SU-DHL-6 (cell line): Measurements from ENCODE around the gene STXBP3.
A peak's percentile ranks its signal among the peaks of the same experiment; 100 is the strongest.
"Not testable (repeated sequence)": the region's sequence is repeated elsewhere in the genome, so short reads cannot be mapped to it uniquely, and the experiment has no call there.

ENCODE experiments used
- H2AFZ ChIP-seq: fragments of 200-600 bp; sonication (generic); 2 replicates; pipeline ENCODE4 v1.6.1; 2014; ENCODE audit warnings: low read depth, mild to moderate bottlenecking, moderate library complexity, mixed read lengths, antibody characterized with exemption, low read length; ENCODE audit not compliant: severe bottlenecking
- H3F3A ChIP-seq: fragments of 200-600 bp; shearing (Covaris generic); 2 replicates; pipeline ENCODE4 v1.6.0; 2016; ENCODE audit warnings: antibody characterized with exemption, mild to moderate bottlenecking; ENCODE audit not compliant: insufficient read depth
- H3K27ac ChIP-seq: fragments of 200-600 bp; sonication (generic); 2 replicates; pipeline ENCODE4 v1.5.1; 2016; ENCODE audit warnings: low read depth, mild to moderate bottlenecking, low read length, moderate library complexity, mixed read lengths
- H3K27me3 ChIP-seq: fragments of 200-600 bp; sonication (generic), shearing (Covaris generic); 2 replicates; pipeline ENCODE4 v1.6.0; 2014; ENCODE audit warnings: mild to moderate bottlenecking, low read length
- H3K36me3 ChIP-seq: fragments of 200-600 bp; sonication (generic); 2 replicates; pipeline ENCODE4 v1.6.1; 2014; ENCODE audit warnings: mild to moderate bottlenecking, low read length, mixed read lengths
- H3K4me2 ChIP-seq: fragments of 300-600, 200-600 bp; shearing (Covaris generic), sonication (generic); 2 replicates; pipeline ENCODE4 v1.6.0; 2014; ENCODE audit warnings: low read length, low read depth, mild to moderate bottlenecking; ENCODE audit not compliant: poor library complexity, severe bottlenecking
- H3K4me3 ChIP-seq: fragments of 200-600 bp; sonication (generic); 2 replicates; pipeline ENCODE4 v1.5.1; 2014; ENCODE audit warnings: antibody characterized with exemption, low read length, mild to moderate bottlenecking, mixed read lengths; ENCODE audit not compliant: insufficient read depth, poor library complexity, severe bottlenecking
- H3K79me2 ChIP-seq: fragments of 200-600 bp; sonication (generic); 2 replicates; pipeline ENCODE4 v1.6.1; 2014; ENCODE audit warnings: mild to moderate bottlenecking, low read length, moderate library complexity; ENCODE audit not compliant: insufficient read depth
- H3K9ac ChIP-seq: fragments of 200-600 bp; sonication (generic); 2 replicates; pipeline ENCODE4 v1.7.0; 2014; ENCODE audit warnings: mild to moderate bottlenecking, low read length
- H3K9me2 ChIP-seq: fragments of 200-600 bp; sonication (generic); replicated peaks from 2 replicates; pipeline ENCODE4 v1.6.1; 2014; ENCODE audit warnings: low read length; ENCODE audit not compliant: insufficient read depth
- H3K9me3 ChIP-seq: fragments of 200-600 bp; sonication (generic); 2 replicates; pipeline ENCODE4 v1.6.1; 2014; ENCODE audit warnings: low read length, mixed read lengths; ENCODE audit not compliant: insufficient read depth
- H4K20me1 ChIP-seq: fragments of 200-600 bp; sonication (generic); 2 replicates; pipeline ENCODE4 v1.6.1; 2014; ENCODE audit warnings: low read depth, mild to moderate bottlenecking, antibody characterized with exemption, low read length, moderate library complexity, mixed read lengths
- CTCF ChIP-seq: fragments of 200-600 bp; sonication (generic); IDR thresholded peaks from one replicate; pipeline ENCODE4 v1.5.1; 2017; ENCODE audit warnings: antibody characterized with exemption, mild to moderate bottlenecking, low read length, moderate library complexity; ENCODE audit not compliant: insufficient read depth, poor library complexity, severe bottlenecking
- EZH2phosphoT487 ChIP-seq: fragments of 200-600 bp; sonication (generic), shearing (Covaris generic); conservative IDR thresholded peaks from 2 replicates; pipeline ENCODE4 v1.6.1; 2018; ENCODE audit warnings: mild to moderate bottlenecking, antibody characterized with exemption, low read length, moderate library complexity, mixed read lengths

STXBP3 gene

GRCh38 chr1:108701176-108701849, 45.2 kb upstream of the STXBP3 start:
- Histone ChIP-seq H3K27me3 (no peaks in the 10 kb centered on the region), H4K20me1 (peaks cover 16% of the 10 kb centered on the region), H3F3A (peaks cover 68% of the 10 kb centered on the region), H3K27ac (no peak overlapping the region), H2AFZ (no peak overlapping the region), H3K9me3 (no peaks in the 10 kb centered on the region), H3K79me2 (peaks cover 6% of the 10 kb centered on the region; the same call in 1 of the 2 replicates), H3K4me2 (no peak overlapping the region), H3K9ac (no peak overlapping the region), H3K9me2 (no peaks in the 10 kb centered on the region), H3K4me3 (no peak overlapping the region), H3K36me3 (peaks cover 54% of the 10 kb centered on the region)
- TF ChIP-seq EZH2phosphoT487 (no peak), CTCF (no peak)

GRCh38 chr1:108702109-108702508, 44.4 kb upstream of the STXBP3 start:
- not testable (repeated sequence) for H3K27me3 ChIP-seq, H4K20me1 ChIP-seq, H3K4me3 ChIP-seq, H3K9me2 ChIP-seq, H3K27ac ChIP-seq, H3K4me2 ChIP-seq, H3K79me2 ChIP-seq, H2AFZ ChIP-seq, H3K9ac ChIP-seq, H3K9me3 ChIP-seq
- Histone ChIP-seq H3K36me3 (peaks cover 46% of the 10 kb centered on the region), H3F3A (peaks cover 68% of the 10 kb centered on the region)

- TF ChIP-seq CTCF (no peak), EZH2phosphoT487 (no peak)
Observed at GRCh38 chr1:108703939-108704338, 42.5 kb upstream of the STXBP3 start.

DNA sequence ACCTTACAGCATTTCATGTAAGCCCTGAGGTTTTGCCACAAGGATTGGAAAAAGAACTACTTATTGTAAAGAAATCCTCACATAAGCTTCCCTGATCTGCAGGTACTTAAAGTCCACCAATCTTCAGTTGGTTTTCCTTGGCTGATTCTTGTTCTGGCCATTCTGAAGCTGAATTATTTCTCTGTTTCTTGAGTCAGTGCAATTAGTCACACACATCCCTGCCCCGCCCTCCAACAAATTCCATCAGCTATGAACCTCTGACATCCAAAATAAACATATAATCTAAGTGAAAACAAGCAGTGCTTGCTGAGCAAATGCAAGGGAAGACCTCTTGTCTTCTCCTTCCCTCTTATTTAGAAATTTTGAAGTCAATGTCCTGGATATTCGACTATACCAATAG, 42.0 kb upstream of the STXBP3 start:
- Histone ChIP-seq H3K4me2 (no peak overlapping the region), H3K36me3 (peaks cover 22% of the 10 kb centered on the region)

More at GRCh38 chr1:108703939-108704338, 42.5 kb upstream of the STXBP3 start:
- peak overlapping the region; percentile 35; the same call in 1 of the 2 replicates for H3K27ac ChIP-seq
- no peaks in the 10 kb centered on the region for H3K27me3 ChIP-seq
- H2AFZ ChIP-seq, result no peak overlapping the region
- H3K4me3 ChIP-seq, result no peak overlapping the region
- peaks cover 28% of the 10 kb centered on the region for H3K36me3 ChIP-seq
- H3K9me3 ChIP-seq, result no peaks in the 10 kb centered on the region
- H3K9me2 ChIP-seq, result no peaks in the 10 kb centered on the region
- H3K79me2 ChIP-seq, result no peaks in the 10 kb centered on the region
- H3K9ac ChIP-seq, result no peak overlapping the region
- H4K20me1 ChIP-seq, result no peaks in the 10 kb centered on the region; the same call in 1 of the 2 replicates
- peak overlapping the region; percentile 18 for H3K4me2 ChIP-seq
- peaks cover 53% of the 10 kb centered on the region for H3F3A ChIP-seq

More for the DNA sequence above, 42.0 kb upstream of the STXBP3 start:
- Histone ChIP-seq H3K79me2 (no peaks in the 10 kb centered on the region), H3K9me2 (no peaks in the 10 kb centered on the region), H4K20me1 (no peaks in the 10 kb centered on the region), H3K4me3 (no peak overlapping the region), H3F3A (peaks cover 48% of the 10 kb centered on the region), H3K9me3 (no peaks in the 10 kb centered on the region), H2AFZ (no peak overlapping the region), H3K9ac (no peak overlapping the region), H3K27ac (no peak overlapping the region), H3K27me3 (no peaks in the 10 kb centered on the region)
- TF ChIP-seq CTCF, result no peak
- TF ChIP-seq EZH2phosphoT487, result no peak
